K562 (cell line): Measurements from ENCODE around the gene ATAD2B. TPM values are rescaled to one million over a fixed set of nuclear protein-coding genes. Genes with fewer than 3 reads are reported as not detected.

ENCODE experiments used
- CBFA2T3 ChIP-seq: fragments of 450-650 bp; IDR thresholded peaks from 2 replicates; pipeline ENCODE4 v1.6.1; 2017
- ESRRB ChIP-seq: fragments of 250-450 bp; sonication (Bioruptor Pico); IDR thresholded peaks from 2 replicates; pipeline ENCODE4 v1.5.0; 2020; ENCODE audit warnings: mild to moderate bottlenecking, moderate library complexity, borderline replicate concordance
- FIP1L1 ChIP-seq: fragments of 200-400 bp; formaldehyde crosslinking; IDR thresholded peaks from 2 replicates; pipeline ENCODE4 v1.6.1; 2018; ENCODE audit warnings: mild to moderate bottlenecking, low read depth, low read length; ENCODE audit not compliant: poor library complexity, severe bottlenecking
- JUND ChIP-seq, 2 experiments: IDR thresholded peaks; 2 replicates in 1 of 2; 3 replicates in 1 of 2; pipeline ENCODE4 v1.6.1; 2011; ENCODE audit warnings: borderline replicate concordance in 2 of 2, low read depth in 2 of 2, low read length in 2 of 2, improper control_type of control experiment in 1 of 2, missing biosample characterization in 1 of 2, missing genetic modification characterization in 1 of 2, missing genetic modification reagents in 1 of 2
- MAFF ChIP-seq: IDR thresholded peaks from 2 replicates; pipeline ENCODE4 v1.6.1; 2012; ENCODE audit warnings: low read length, improper control_type of control experiment
- PRMT5 ChIP-seq: sonication (generic); formaldehyde crosslinking; IDR thresholded peaks from 2 replicates; pipeline ENCODE4 v1.5.0; 2020; ENCODE audit warnings: missing genetic modification reagents
- PTRF ChIP-seq: fragments of 450-650 bp; IDR thresholded peaks from 2 replicates; pipeline ENCODE4 v1.6.1; 2016; ENCODE audit warnings: mild to moderate bottlenecking, missing genetic modification characterization, missing compliant biosample characterization
- RUNX1 ChIP-seq: sonication (generic); IDR thresholded peaks from 2 replicates; pipeline ENCODE4 v1.6.1; 2016; ENCODE audit warnings: antibody characterized with exemption, low read depth
- SLC30A9 ChIP-seq: fragments of 250-450 bp; sonication (Bioruptor Pico); IDR thresholded peaks from 2 replicates; pipeline ENCODE4 v1.8.0; 2022; ENCODE audit warnings: mild to moderate bottlenecking, moderate library complexity
- SNIP1 ChIP-seq: fragments of 450-650 bp; IDR thresholded peaks from 2 replicates; pipeline ENCODE4 v1.7.1; 2017; ENCODE audit warnings: low read depth, mild to moderate bottlenecking
- ZNF830 ChIP-seq: fragments of 250-450 bp; sonication (Bioruptor Pico); IDR thresholded peaks from 2 replicates; pipeline ENCODE4 v1.5.0; 2021; ENCODE audit warnings: mild to moderate bottlenecking
- polyA plus RNA-seq, 8 experiments: library from polyadenylated mRNA; depleted of rRNA in 4 of 8; stranded (reverse) in 5 of 8; unstranded in 3 of 8; fragments of >200 nt; fragmentation: Nextera tagmentation in 2 of 8; fragmentation: Illumina TruSeq in 1 of 8; extraction: Ambion mirVana in 2 of 8; extraction: Trizol in 1 of 8; gene quantifications; 2 replicates each; pipeline versions ENCODE4 v1.2.1 to v1.2.3, GENCODE V29; 2011 to 2014; ENCODE audit warnings: inconsistent platforms in 1 of 8, missing spikeins in 1 of 8
- total RNA-seq, 7 experiments: library from RNA; depleted of rRNA in 6 of 7; stranded (reverse); fragments of >200 nt in 6 of 7; fragmentation: Illumina TruSeq in 2 of 7; extraction: Trizol in 2 of 7; gene quantifications; 2 replicates each; pipeline versions ENCODE4 v1.2.1 to v1.2.3, GENCODE V29; 2011 to 2021; ENCODE audit warnings: low replicate concordance in 1 of 7
- TF ChIP-seq, protein P1 (sequence below): fragments of 450-650 bp; IDR thresholded peaks from 2 replicates; pipeline ENCODE4 v1.6.1; 2018; ENCODE audit warnings: mild to moderate bottlenecking, low read depth; ENCODE audit not compliant: partially characterized antibody
- TF ChIP-seq, protein P2 (sequence below): fragments of 450-650 bp; IDR thresholded peaks from 2 replicates; pipeline ENCODE4 v1.6.1; 2016
- TF ChIP-seq, protein P3 (sequence below): fragments of 450-650 bp; formaldehyde crosslinking; IDR thresholded peaks from 2 replicates; pipeline ENCODE4 v1.4.0; 2020; ENCODE audit warnings: mild to moderate bottlenecking, mixed read lengths
- TF ChIP-seq, protein P4 (sequence below), 2 experiments: fragments of 450-650 bp; IDR thresholded peaks; 2 replicates each; pipeline ENCODE4 v1.6.1; 2018; ENCODE audit warnings: mild to moderate bottlenecking in 2 of 2, low read depth in 1 of 2; ENCODE audit not compliant: partially characterized antibody in 2 of 2
- TF ChIP-seq, protein P5 (sequence below): fragments of 250-450 bp; sonication (Bioruptor Pico); IDR thresholded peaks from 2 replicates; pipeline ENCODE4 v1.5.0; 2021

The ATAD2B gene
- total and polyA plus RNA-seq, 9 of the 15 experiments (the other 6 are each of a cell fraction or from before 2014, with no cell fraction given) = 3.2 to 21.6 (median 11.4) TPM

DNA sequence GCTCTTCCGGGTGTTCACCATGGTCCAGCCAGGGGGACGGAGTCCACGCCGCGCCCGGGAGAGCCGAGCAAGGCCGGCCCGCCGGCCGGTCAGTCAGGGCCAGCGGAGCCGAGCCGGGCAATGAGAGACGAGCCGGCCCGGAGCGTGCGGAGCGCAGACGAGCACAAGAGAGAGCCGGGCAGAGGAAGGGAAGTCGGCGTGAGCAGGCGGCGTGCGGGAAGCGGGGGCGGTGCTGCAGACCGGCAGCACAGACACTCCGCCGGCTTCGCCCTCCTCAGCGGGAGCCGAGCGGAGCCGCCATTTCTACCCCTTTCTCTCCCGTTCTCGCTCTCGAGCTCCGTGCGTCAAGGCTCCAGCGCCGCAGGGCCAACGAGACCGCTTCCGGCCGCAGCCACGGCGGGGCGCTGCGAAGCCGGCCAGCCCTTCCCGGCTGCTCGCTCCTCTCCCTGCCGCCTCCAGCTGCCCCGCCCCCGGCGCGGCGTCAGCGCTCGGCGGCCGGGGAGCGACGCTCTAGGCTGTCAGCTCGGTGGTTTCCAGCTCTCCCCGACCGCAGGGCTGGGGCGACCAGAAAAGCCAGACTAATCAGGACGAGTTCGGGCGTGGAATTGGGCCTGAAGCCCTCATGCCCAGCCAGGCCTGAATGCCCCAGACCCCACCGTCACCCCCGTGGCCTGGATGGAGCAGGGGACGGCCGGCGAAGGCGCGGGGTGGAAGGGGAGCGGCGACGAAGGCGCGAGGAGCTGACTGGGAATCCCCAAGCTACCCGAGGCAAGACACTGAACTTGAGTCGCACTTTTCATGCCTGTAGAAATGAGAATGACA, at the start of gene ATAD2B (continued):
- TF ChIP-seq RUNX1 (no peak), CBFA2T3 (no peak), PRMT5 (CRISPR knock-in tag) (no peak), FIP1L1 (peak; percentile 89), PTRF (tag) (no peak), SNIP1 (peak; percentile 55; the same call in 1 of the 2 replicates), JUND (IDR thresholded peaks at IDR 0.05; ENCODE audit: borderline replicate concordance, low read depth, low read length) (peak; percentile 73), JUND (tag; IDR thresholded peaks at IDR 0.05; ENCODE audit: borderline replicate concordance, low read depth, low read length) (peak; percentile 63; the same call in 1 of the 3 replicates), MAFF (no peak), ESRRB (CRISPR knock-in tag) (no peak), ZNF830 (CRISPR knock-in tag) (no peak), SLC30A9 (CRISPR knock-in tag) (no peak)
- TF ChIP-seq, protein P1, sequence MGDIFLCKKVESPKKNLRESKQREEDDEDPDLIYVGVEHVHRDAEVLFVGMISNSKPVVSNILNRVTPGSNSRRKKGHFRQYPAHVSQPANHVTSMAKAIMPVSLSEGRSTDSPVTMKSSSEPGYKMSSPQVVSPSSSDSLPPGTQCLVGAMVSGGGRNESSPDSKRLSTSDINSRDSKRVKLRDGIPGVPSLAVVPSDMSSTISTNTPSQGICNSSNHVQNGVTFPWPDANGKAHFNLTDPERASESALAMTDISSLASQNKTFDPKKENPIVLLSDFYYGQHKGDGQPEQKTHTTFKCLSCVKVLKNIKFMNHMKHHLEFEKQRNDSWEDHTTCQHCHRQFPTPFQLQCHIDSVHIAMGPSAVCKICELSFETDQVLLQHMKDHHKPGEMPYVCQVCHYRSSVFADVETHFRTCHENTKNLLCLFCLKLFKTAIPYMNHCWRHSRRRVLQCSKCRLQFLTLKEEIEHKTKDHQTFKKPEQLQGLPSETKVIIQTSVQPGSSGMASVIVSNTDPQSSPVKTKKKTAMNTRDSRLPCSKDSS = no peak
- TF ChIP-seq, protein P2, sequence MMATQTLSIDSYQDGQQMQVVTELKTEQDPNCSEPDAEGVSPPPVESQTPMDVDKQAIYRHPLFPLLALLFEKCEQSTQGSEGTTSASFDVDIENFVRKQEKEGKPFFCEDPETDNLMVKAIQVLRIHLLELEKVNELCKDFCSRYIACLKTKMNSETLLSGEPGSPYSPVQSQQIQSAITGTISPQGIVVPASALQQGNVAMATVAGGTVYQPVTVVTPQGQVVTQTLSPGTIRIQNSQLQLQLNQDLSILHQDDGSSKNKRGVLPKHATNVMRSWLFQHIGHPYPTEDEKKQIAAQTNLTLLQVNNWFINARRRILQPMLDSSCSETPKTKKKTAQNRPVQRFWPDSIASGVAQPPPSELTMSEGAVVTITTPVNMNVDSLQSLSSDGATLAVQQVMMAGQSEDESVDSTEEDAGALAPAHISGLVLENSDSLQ = peak; percentile 73
- TF ChIP-seq, protein P3, sequence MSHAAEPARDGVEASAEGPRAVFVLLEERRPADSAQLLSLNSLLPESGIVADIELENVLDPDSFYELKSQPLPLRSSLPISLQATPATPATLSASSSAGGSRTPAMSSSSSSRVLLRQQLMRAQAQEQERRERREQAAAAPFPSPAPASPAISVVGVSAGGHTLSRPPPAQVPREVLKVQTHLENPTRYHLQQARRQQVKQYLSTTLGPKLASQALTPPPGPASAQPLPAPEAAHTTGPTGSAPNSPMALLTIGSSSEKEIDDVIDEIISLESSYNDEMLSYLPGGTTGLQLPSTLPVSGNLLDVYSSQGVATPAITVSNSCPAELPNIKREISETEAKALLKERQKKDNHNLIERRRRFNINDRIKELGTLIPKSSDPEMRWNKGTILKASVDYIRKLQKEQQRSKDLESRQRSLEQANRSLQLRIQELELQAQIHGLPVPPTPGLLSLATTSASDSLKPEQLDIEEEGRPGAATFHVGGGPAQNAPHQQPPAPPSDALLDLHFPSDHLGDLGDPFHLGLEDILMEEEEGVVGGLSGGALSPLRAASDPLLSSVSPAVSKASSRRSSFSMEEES (CRISPR knock-in tag) = no peak
- TF ChIP-seq, protein P4, sequence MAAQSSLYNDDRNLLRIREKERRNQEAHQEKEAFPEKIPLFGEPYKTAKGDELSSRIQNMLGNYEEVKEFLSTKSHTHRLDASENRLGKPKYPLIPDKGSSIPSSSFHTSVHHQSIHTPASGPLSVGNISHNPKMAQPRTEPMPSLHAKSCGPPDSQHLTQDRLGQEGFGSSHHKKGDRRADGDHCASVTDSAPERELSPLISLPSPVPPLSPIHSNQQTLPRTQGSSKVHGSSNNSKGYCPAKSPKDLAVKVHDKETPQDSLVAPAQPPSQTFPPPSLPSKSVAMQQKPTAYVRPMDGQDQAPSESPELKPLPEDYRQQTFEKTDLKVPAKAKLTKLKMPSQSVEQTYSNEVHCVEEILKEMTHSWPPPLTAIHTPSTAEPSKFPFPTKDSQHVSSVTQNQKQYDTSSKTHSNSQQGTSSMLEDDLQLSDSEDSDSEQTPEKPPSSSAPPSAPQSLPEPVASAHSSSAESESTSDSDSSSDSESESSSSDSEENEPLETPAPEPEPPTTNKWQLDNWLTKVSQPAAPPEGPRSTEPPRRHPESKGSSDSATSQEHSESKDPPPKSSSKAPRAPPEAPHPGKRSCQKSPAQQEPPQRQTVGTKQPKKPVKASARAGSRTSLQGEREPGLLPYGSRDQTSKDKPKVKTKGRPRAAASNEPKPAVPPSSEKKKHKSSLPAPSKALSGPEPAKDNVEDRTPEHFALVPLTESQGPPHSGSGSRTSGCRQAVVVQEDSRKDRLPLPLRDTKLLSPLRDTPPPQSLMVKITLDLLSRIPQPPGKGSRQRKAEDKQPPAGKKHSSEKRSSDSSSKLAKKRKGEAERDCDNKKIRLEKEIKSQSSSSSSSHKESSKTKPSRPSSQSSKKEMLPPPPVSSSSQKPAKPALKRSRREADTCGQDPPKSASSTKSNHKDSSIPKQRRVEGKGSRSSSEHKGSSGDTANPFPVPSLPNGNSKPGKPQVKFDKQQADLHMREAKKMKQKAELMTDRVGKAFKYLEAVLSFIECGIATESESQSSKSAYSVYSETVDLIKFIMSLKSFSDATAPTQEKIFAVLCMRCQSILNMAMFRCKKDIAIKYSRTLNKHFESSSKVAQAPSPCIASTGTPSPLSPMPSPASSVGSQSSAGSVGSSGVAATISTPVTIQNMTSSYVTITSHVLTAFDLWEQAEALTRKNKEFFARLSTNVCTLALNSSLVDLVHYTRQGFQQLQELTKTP (IDR thresholded peaks at IDR 0.05; ENCODE audit: low read depth in 1 of 2, partially characterized antibody in 2 of 2) = no peak
- TF ChIP-seq, protein P5, sequence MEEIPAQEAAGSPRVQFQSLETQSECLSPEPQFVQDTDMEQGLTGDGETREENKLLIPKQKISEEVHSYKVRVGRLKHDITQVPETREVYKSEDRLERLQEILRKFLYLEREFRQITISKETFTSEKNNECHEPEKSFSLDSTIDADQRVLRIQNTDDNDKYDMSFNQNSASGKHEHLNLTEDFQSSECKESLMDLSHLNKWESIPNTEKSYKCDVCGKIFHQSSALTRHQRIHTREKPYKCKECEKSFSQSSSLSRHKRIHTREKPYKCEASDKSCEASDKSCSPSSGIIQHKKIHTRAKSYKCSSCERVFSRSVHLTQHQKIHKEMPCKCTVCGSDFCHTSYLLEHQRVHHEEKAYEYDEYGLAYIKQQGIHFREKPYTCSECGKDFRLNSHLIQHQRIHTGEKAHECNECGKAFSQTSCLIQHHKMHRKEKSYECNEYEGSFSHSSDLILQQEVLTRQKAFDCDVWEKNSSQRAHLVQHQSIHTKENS = no peak
